ENCODE results near the gene NUBP2.

NUBP2 gene

GRCh38 chr16:1831186-1832075 is 48.7 kb downstream of the NUBP2 start:
- DNase-seq: no peak

- no peak for DNase-seq
These were observed 50.2 kb downstream of the NUBP2 start for GRCh38 chr16:1832838-1833454.

- DNase-seq: no peak
These were observed 51.3 kb downstream of the NUBP2 start for GRCh38 chr16:1834096-1834495.

Measured in cerebellar nuclear complex (tissue), 1 donor.